Measurements from ENCODE around the gene MYL7.
A peak's percentile ranks its signal among the peaks of the same experiment; 100 is the strongest.

The MYL7 gene, protein sequence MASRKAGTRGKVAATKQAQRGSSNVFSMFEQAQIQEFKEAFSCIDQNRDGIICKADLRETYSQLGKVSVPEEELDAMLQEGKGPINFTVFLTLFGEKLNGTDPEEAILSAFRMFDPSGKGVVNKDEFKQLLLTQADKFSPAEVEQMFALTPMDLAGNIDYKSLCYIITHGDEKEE

DNA sequence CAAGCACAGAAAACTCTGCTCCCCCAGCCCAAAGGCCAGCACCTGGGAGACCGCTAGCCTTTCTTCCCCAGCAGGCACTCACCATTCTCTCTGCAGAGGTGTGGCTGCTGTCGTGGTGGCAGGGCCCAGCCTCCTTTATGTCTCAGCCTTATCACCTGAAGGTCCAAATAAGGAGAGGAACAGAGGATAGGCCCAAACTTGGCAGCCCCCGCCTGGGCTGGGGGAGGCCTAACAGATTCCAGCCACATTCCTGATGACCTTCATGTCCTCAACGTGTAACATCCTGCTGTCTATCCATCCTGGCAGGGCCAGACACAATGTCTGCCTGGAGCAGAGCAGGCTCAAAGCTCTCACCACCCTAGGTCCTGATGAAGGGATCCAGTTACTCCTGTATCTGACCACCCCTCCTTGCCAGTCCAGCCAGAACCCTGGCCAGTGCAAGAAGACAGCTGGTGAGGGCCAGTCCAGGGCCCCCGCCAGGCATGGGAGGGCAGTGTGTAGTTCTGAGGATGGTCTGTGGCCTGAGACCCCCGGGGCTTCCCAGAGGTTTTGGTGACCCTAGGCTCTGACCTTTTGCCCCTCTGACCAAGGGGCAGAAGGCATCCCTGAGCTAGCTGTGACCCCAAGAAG, at the start of gene MYL7:
TSS of gene MYL7 (minus strand) at position 112 of the 630 bp plus-strand sequence. CDS start at position 85, 27 bp downstream.
- no peak for DNase-seq
- Mint-ChIP-seq H3K27ac (peak within 1 kb of the TSS; percentile 49 to 65), H3K9me3 (no peaks in the 10 kb centered on the region), H3K4me1 (peaks cover 13% of the 10 kb centered on the region), H3K4me3 (no peak within 1 kb of the TSS), H3K27me3 (peaks cover 12% of the 10 kb centered on the region)
- no peak for ATAC-seq

GRCh38 chr7:44189993-44190872, 49.1 kb upstream of the MYL7 start:
- Mint-ChIP-seq H3K27me3 (peaks cover 7% of the 10 kb centered on the region), H3K4me3 (no peak overlapping the region)
- ATAC-seq = no peak

GRCh38 chr7:44189286-44189992, 48.3 kb upstream of the MYL7 start, which contains the start of gene GCK:
Gene GCK, minus strand, starts transcription at chr7:44189439. Its CDS starts 486 bp downstream, at chr7:44188953.
- H3K27me3 Mint-ChIP-seq = peaks cover 7% of the 10 kb centered on the region
- H3K4me3 Mint-ChIP-seq = no peak within 1 kb of the TSS
- DNase-seq (no peak), ATAC-seq (no peak)
- H3K27ac Mint-ChIP-seq = no peak within 1 kb of the TSS
- peaks cover 0 to 7% of the 10 kb centered on the region in 2 donors for H3K9me3 Mint-ChIP-seq
- H3K4me1 Mint-ChIP-seq = peaks cover 11% of the 10 kb centered on the region

More at GRCh38 chr7:44189993-44190872, 49.1 kb upstream of the MYL7 start:
- H3K27ac Mint-ChIP-seq = no peak overlapping the region
- peaks cover 13% of the 10 kb centered on the region for H3K4me1 Mint-ChIP-seq
- H3K9me3 Mint-ChIP-seq = peaks cover 0 to 8% of the 10 kb centered on the region in 2 donors
- DNase-seq = no peak

DNA sequence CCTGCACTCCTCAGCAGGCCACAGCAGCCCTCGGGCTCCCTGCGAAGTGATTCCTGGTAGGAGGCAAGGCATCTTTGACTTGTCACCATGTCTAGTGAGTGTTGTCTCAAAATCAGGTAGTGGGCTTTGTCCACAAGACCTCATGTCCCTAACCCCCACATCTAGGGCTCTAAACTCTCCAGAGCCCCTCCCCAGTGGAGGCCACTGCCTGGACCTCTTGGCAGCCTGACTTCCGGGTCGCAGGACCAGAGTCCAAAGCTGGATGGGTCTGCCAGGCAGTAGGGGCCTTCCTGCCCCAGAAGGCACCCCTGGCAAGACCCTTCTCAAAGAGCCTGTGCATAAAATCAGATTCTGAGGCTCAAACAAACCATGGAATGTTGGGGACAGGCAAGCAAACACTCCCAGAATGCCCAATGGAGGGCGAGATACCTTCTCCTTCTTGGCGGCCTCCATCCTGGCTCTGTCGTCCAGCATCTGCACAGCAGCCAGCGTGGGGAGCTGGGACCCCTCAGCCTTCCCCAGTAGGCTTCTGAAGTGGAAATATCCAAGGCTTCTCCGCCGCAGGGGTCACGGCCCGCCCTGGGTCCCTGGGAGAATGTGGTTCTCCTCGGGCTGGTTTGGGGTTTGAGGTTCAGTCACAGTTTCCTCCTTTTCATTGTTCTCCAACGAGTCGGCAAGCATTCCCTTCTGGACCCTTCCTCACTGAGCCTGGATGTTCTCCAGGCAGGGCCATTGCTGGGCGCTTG, 47.5 kb upstream of the MYL7 start:
- Mint-ChIP-seq H3K9me3 (no peaks in the 10 kb centered on the region), H3K27me3 (peaks cover 7% of the 10 kb centered on the region), H3K4me1 (peaks cover 3% of the 10 kb centered on the region), H3K27ac (no peak overlapping the region), H3K4me3 (no peak overlapping the region)
- ATAC-seq (no peak), DNase-seq (no peak)

- Mint-ChIP-seq H3K4me3 (no peak overlapping the region), H3K27me3 (peaks cover 7% of the 10 kb centered on the region), H3K9me3 (peaks cover 0 to 4% of the 10 kb centered on the region in 2 donors), H3K27ac (no peak overlapping the region), H3K4me1 (no peaks in the 10 kb centered on the region)
- DNase-seq (no peak), ATAC-seq (no peak)
Measured at GRCh38 chr7:44187636-44188416, 46.7 kb upstream of the MYL7 start.

DNA sequence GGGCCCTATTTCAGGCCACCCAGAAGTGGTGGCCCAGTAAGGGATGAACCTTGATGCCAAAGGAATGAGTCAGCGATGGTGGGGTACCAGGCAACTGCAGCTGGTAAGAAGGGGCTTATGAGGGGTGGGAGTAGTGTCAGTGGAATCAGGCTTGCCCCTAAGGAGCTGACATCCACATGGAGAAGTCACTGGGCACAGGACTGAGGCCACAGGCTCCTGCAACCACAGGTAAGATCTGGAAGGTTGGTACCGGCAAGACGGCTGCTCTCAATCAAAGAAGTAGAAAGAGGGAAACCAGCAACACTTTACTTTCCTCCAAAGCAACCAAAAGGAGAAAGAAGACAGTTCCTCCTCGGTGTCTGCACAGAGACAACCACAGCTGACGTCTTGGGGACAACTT, 45.6 kb upstream of the MYL7 start:
- DNase-seq = no peak
- Mint-ChIP-seq H3K4me1 (no peaks in the 10 kb centered on the region), H3K9me3 (peaks cover 0 to 4% of the 10 kb centered on the region in 2 donors), H3K27ac (peak overlapping the region; percentile 32 to 41), H3K27me3 (no peaks in the 10 kb centered on the region), H3K4me3 (no peak overlapping the region)
- ATAC-seq = no peak

- Mint-ChIP-seq H3K27ac (no peak overlapping the region), H3K27me3 (no peaks in the 10 kb centered on the region), H3K4me3 (no peak overlapping the region), H3K4me1 (no peaks in the 10 kb centered on the region), H3K9me3 (peaks cover 0 to 8% of the 10 kb centered on the region in 2 donors)
- DNase-seq (no peak), ATAC-seq (peak; percentile 41)
Measured at GRCh38 chr7:44185729-44186128, 44.6 kb upstream of the MYL7 start.

DNA sequence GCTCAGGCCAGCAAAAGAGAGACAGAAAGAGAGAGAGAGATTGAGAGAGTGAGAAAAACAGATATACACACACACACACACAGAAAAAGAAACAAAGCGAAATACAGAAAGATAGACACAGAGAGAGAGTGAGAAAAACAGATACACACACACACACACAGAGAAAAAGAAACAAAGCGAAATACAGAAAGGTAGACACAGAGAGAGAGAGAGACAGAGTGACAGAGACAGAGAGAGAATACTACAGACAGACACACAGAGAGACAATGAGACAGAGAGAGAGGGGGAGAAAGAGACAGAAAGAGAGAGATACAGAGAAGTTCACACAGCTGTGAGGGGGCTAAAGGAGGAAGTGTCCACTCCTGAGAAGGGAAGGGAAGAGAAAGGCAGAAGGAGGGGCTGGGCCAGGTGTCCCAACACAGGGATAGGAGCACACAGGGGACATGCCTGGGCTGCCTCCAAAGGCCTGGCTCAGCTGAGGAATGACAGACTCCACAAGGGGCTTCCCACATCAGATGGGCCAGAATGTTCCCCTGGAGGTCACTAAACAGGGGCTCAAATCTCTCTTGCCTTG, 43.8 kb upstream of the MYL7 start:
- Mint-ChIP-seq H3K4me1 (no peaks in the 10 kb centered on the region), H3K27me3 (no peaks in the 10 kb centered on the region), H3K9me3 (peaks cover 0 to 8% of the 10 kb centered on the region in 2 donors), H3K4me3 (no peak overlapping the region), H3K27ac (peak overlapping the region in 1 of 2 donors; percentile 1)
- DNase-seq (no peak), ATAC-seq (no peak)

- H3K27me3 Mint-ChIP-seq = no peaks in the 10 kb centered on the region
- H3K27ac Mint-ChIP-seq = peak overlapping the region in 1 of 2 donors; percentile 1
- ATAC-seq = no peak
- peaks cover 0 to 8% of the 10 kb centered on the region in 2 donors for H3K9me3 Mint-ChIP-seq
- DNase-seq = no peak
- no peak overlapping the region for H3K4me3 Mint-ChIP-seq
- H3K4me1 Mint-ChIP-seq = no peaks in the 10 kb centered on the region
Measured at GRCh38 chr7:44184206-44184872, 43.2 kb upstream of the MYL7 start.

- ATAC-seq (no peak), DNase-seq (no peak)
- H3K4me1 Mint-ChIP-seq = no peaks in the 10 kb centered on the region
- no peaks in the 10 kb centered on the region for H3K27me3 Mint-ChIP-seq
- no peak overlapping the region for H3K4me3 Mint-ChIP-seq
- no peak overlapping the region for H3K27ac Mint-ChIP-seq
- H3K9me3 Mint-ChIP-seq = peaks cover 0 to 8% of the 10 kb centered on the region in 2 donors
Measured at GRCh38 chr7:44183386-44183785, 42.3 kb upstream of the MYL7 start.

- DNase-seq = no peak
- Mint-ChIP-seq H3K27me3 (no peaks in the 10 kb centered on the region), H3K4me3 (no peak overlapping the region), H3K9me3 (peaks cover 0 to 8% of the 10 kb centered on the region in 2 donors), H3K4me1 (no peaks in the 10 kb centered on the region), H3K27ac (no peak overlapping the region)
- ATAC-seq = no peak
Measured at GRCh38 chr7:44182827-44183226, 41.7 kb upstream of the MYL7 start.

DNA sequence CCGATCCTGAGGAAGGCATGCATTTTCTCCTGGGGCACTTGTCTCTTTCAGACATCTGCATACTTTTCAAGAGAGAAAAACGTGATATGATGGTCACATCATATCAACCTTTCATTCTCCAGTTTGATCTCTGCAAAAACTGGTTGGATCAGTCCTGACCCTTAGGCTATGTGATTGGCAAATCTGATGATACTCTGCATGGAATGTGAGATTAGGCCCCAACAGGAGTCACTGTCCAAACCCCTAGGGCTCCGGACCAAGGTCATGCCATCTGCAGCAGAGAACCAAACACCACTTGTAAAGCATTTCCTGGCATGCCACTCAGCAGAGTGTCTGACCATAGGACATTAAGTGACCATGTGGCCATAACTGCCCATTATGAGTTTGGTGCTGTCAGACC, 39.5 kb upstream of the MYL7 start:
- Mint-ChIP-seq H3K4me1 (no peaks in the 10 kb centered on the region), H3K27me3 (no peaks in the 10 kb centered on the region), H3K9me3 (peaks cover 0 to 8% of the 10 kb centered on the region in 2 donors), H3K27ac (no peak overlapping the region), H3K4me3 (no peak overlapping the region)
- ATAC-seq = no peak
- DNase-seq = no peak

GRCh38 chr7:44177570-44178131, 36.5 kb upstream of the MYL7 start:
- H3K27me3 Mint-ChIP-seq = no peaks in the 10 kb centered on the region
- H3K4me3 Mint-ChIP-seq = no peak overlapping the region
- DNase-seq (no peak), ATAC-seq (no peak)
- H3K9me3 Mint-ChIP-seq = peaks cover 0 to 4% of the 10 kb centered on the region in 2 donors
- peak overlapping the region in 1 of 2 donors; percentile 36 for H3K27ac Mint-ChIP-seq
- no peaks in the 10 kb centered on the region for H3K4me1 Mint-ChIP-seq
